NCI-H1048 (cell line): Measurements from ENCODE around the gene LRRC8E.
"Not testable (repeated sequence)": the region's sequence is repeated elsewhere in the genome, so short reads cannot be mapped to it uniquely, and the experiment has no call there.

ENCODE experiments used
- DNase-seq: peaks from one replicate; lab custom pipeline; 2025; lab: John Stamatoyannopoulos, UW

Gene LRRC8E

DNA sequence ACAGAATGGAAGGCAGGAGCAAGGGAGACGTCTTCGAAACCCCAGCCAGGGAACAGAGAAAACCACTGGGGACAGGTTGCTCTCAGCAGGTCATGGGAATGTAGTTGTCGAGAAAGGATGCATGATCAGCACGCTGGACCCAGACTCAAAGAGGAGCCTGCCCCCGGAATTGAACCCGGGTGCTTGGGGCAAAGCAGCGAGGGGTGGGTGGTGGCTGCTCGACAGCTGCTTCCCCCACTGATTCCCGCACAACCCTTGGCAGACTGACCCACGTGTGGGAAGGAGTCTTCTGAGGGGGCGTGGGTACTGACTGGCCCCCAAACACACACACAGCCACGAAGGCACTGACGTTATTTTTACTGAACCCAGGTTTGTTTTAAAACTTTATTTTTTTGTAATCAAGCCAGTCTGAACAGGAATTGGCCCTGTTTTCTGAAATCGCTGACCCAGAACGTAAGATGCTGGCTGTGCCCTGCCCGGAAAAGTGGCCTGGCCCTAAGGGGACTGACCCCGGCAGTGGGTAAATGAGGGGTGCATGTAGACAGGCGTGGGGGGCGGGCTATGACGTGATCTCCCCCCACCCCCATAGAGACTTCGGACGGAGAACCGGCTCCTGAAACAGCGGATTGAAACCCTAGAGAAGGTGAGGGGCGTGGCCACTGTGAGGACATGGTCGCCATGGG is 32.7 kb upstream of the LRRC8E start:
- no peak for DNase-seq

DNA sequence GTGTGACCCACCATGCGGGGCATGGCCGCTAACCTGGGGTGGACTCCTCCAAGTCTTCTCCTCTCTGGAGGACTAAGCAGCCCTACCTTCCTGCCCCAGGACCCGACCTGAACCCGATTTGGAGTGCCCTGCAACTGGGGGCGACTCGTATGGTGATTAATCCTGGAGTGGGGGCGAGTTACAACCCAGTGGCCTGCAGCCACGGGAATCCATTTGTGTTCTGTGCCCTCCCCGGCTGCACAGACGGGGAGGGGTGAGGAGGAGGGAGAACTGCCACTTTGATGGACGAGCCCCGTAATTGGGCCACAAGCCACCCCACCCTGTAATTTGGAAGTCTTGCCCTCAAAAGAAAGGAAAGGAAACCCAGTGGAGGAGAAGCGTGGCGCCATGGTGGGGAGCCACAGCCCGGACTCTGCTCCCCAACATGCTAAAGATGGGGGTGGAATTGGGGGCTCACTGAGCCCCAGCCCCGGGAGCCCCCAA is 32.2 kb upstream of the LRRC8E start:
- DNase-seq: no peak

DNA sequence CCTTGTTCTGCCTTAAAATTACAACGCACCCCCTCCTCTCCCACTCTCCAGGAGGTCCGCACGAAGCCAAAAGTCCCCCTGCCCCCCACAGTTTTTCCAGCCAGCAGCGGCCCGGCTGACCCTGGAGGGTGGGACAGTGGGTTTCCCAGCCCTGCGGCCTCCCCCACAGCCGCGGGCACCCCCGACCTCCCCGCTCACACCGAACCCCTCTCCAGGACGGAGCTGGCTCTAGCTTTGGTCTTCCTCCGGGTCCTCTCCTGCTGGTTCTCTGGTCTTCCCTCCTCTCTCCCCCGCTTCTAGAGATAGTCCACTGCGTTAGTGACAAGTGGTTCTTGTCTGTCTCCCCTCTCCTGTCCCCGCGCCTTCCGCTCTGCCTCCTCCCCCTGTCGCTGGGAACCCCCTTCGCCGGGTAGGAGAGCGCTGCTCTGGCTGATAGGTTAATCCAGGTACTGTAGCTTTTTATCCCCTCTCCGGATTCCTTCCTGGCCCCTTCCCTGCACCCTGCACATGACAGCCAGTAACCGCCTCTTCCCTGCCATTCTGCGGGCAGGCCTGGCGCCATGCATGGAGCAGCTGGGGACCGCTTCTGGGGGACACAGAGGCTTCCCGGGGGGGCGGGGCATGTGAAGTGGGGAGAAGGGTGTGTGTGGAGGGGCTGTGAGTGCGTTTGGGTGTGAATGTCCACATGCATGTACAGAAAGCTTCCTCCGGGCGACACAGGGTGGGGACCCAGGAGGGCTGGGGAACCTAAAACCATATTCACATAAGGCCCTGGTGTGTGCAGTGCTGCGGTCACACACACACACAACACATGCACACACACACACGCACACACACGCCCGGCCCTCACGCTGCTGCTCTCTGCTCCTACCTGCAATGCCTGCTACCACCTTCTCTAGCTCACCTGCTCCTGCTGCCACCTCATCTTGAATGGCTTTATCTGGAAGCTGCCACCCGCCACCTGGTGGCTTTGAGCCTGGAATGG is 31.3 kb upstream of the LRRC8E start:
- no peak for DNase-seq

DNA sequence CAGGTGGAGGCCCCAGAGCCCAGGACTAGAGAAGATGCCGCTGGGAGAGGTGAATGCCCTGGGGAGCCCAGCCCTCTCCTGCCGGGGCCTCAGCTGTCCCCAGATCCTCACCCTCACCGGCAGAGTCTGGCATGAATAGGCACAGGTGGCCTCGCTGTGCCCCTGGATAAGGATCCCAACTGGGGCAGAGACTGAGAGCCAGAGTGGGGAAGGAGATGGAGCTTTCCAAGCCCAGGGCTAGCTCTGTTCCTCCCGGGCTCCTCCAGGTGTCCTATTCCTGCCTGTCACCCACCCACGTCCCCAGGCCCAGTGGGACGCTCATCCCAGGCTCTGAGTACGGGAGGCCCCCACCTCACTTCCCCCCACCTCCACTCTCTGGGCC is 30.6 kb upstream of the LRRC8E start:
- no peak for DNase-seq

DNA sequence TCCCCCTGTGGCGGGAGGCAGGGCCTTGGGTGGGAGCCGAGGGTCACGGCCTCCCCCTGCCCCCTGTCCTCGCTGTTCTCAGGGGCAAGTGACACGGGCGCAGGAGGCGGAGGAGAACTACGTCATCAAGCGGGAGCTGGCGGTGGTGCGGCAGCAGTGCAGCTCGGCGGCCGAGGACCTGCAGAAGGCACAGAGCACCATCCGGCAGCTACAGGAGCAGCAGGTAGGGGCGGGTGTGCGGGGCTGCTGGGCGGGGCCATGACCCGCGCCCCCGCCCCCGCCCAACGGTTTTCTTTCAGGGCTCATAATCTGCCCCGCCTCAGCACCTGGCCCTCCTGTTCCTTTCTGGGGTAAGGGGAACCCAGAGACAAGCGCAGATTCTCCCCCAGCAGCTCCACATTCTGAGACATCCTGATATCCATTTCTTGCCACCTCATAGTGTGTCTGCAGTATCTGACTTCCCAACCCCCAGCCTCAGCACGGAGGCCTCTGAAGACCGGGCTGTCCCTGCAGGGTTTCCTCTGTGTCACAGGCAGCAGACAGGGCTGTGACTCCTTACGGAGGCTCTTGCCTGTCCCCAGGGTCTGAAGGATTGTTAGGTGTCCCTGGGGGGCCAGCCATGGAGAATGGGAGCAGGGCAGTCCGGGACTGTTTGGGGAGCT is 30.1 kb upstream of the LRRC8E start:
- DNase-seq: no peak

DNA sequence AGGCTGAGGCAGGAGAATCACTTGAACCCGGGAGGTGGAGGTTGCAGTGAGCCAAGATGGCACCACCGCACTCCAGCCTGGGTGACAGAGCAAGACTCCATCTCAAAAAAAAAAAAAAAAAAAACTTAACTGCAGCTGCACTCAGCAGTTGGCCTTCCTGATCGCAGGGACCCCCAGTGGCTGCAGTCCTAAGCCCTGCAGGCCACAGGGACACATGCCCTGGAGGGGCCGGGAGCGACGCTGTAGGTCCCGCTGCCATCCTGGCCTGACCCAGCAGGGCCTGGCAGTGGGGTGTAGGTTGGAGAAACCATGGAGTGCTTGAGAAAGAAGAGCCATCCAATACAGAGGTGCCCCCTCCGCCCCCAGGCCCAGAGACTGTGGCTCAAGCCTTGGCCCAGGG is 29.2 kb upstream of the LRRC8E start:
- not testable (repeated sequence) for DNase-seq

DNA sequence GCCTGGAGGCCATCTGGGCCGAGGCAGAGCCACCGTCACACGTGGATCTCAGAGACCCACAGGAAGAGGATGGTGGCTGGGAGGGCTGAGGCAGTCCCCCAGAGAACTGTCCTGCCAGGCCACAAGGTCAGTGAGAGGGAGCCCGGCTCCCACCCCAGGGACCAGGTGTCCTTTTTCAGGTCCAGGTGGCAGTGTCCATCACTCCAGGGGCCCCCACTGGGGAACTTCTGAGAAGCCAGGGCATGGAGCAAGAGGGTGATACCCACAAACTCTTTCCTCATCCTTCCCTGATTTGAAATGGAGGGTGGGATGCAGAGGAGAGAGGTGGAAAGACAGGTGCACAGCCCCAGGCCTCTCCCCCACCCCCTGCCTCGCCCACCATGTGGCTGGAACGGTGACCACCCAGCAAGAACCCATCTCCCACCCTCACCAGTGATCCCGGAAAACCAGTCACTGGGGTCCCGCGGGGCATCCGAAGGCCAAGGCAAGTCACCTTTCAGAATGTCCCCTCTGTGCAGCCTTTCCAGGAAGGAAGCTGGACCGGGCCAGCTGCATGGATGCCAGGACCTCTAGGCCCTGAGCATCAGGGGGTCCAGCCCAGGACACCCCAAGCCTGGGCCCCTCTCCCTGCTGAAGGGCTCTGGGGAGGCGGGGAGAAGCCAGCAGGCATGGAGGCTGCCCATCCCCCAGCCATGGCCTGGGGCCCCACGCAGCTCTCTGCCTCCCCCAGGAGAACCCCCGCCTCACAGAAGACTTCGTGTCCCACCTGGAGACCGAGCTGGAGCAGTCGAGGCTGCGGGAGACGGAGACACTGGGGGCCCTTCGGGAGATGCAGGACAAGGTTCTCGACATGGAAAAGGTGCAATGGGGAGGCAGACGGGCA is 28.2 kb upstream of the LRRC8E start:
- DNase-seq: no peak

DNA sequence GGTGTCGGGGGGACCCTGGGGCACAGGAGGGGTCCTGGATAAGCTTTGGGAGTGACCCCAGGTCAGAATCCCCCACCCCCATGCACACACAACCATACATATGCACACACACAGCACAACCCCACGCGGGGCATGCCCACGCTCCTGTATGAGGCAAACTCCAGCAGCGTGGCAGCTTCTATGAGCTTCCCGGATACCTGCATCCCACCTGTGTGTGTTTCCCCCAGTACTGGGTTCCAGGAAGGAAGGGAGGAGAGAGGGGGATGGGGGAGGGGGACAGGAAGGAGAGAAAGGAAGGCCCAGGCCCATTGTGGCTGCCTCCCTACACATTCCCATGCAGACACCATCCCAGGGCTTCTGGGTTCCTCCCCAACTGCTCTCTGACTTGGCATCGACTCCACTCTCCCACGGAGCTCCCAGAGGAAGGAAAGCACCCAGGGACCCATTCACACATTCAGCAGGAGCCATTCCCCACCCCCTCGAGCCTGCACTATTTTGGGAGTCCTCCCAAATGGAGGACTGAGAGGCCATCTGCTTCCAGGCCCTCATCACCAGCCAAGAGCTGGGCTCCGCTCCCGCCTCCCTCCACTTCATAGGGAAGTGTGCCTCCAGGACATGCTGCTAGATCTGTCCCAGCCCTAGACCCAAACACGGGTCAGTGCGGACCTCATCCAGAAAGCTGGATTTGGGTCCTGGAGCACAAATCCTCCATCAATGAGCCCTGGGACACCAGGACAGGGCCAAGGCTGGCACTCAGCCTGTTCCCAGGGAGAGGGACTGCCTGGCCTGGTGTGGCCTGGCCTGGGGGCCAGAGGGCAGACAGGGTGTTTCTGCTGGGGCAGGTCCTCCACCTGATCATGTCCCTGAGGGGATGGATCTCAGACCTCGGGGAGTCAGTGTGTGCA is 27.3 kb upstream of the LRRC8E start:
- no peak for DNase-seq

DNA sequence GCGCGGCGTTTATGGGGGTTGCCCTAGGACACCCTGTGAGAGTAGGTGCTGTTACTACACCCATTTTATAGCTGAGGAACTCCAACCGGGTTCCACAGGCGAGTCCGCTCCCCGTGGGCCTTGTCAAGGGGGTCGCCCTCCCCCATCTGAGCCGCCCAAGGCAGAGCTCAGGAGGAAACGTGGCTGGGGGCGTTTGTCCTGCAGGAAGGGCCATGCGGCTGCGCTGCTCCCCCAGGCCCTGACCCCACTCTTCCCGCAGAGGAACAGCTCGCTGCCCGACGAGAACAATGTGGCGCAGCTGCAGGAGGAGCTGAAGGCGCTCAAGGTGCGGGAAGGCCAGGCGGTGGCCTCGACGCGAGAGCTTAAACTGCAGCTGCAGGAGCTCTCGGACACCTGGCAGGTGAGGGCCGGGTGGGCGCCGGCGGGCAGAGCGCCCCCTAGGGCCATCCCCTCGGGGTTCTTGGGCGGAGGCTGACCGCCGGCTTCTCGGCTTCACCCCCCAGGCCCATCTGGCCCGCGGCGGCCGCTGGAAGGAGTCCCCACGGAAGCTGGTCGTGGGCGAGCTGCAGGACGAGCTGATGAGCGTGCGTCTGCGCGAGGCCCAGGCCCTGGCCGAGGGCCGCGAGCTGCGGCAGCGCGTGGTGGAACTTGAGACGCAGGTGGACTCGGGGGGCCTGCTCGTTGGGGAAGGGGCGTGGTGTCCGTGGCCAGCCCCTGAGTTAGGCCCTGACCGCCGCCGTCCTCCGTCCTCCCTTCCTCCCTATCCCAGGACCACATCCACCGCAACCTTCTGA is 26.5 kb upstream of the LRRC8E start:
- DNase-seq: no peak

DNA sequence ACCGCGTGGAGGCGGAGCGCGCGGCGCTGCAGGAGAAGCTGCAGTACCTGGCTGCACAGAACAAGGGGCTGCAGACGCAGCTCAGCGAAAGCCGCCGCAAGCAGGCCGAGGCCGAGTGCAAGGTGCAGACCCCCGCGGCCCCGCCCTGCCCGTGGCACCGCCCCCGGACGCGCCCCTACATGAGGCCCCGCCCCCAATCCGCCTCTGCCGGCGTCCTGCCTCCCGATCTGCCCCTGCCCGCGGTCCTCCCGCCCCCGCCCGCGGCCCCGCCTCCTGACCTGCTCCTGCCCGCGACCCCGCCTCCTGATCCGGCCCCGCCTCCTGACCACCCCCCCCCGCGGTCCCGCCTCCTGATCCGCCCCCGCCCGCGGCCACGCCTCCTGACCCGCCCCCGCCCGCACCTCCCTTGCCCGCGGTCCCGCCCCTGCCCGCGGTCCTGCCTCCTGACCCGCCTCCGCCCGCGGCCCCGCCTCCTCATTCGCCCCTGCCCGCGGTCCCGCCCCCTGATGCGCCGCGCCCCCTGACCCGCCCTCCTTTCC is 25.8 kb upstream of the LRRC8E start:
- DNase-seq: peak; percentile 60

DNA sequence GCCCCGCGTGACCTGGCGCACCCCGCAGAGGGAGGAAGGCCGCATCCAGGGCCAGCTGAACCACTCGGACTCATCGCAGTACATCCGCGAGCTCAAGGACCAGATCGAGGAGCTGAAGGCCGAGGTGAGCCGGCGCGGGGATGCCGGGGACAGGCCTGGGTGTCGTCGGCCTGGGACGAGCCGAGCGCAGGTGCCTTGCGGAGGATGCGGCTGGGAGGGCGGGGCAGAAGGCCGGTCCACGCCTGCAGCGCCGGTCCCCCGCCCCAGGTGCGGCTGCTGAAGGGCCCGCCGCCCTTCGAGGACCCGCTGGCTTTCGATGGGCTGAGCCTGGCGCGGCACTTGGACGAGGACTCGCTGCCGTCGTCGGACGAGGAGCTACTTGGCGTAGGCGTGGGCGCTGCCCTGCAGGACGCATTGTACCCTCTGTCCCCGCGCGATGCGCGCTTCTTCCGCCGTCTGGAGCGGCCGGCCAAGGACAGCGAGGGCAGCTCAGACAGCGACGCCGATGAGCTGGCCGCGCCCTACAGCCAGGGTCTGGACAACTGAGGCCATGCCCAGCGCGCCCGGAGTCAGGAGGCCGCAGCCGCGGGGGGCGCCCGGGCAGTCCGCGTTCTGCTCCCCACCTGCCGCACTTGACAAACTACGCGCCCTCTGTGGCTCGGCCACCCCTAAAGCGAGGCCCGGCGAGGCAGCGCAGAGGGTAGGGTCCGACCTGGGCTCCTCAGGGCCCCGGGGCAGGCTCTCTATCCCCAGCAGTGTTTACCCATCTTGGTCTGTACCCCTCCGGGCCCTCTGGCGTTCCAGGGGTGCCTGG is 24.9 kb upstream of the LRRC8E start:
- no peak for DNase-seq

DNA sequence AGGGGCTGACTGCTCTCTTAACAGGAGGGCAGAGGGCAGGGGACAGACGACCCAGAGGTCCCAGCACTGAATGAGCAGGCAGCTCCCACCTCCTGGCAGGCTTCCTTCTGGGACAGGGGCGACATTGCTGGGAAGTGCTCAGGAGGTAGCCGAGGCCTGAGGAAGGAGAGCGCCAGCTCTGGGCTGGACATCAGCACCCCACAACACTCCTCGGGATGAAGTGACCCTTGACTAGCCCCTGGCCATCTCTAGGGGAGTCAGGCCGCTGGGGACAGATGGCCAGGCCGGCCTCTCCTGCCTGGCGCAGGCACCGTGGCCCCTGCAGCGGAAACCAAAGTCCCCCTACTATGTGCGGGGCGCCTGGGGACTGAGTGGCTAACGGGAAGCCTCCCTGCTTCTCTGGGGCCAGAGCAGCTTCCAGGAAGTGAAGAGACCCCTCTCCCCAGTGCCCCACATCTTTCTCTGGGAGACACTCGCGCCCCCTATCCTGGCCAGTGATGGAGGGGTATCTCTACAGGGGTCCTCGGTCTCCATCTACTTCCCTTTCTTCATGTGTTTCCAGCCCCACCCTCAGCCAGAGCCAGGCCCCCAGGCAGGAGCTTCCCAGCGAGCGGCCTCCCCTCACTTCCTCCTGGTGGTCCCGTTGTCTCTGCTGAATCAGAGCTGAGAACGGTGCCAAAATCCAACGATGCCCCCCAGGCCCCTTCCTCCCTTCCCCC is 24.2 kb upstream of the LRRC8E start:
- no peak for DNase-seq

DNA sequence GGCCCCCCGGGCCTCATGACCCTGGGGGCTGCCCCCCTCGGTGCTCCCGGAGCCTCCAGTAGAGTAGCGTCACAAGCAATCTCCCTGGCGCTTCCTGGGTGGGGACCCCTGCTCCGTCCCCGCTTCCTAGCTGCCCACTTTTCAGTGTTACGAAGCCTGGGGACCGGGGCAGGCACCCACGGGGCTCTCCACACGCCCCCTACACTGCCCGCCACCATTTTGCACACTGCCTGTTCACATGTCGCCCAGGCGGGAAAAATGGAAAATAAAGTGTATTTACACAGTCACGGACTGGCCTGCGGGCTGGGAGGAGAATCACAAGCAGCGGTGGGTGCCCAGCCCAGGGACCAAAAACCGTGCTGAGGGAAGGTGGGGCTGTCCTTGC is 23.6 kb upstream of the LRRC8E start:
- no peak for DNase-seq

DNA sequence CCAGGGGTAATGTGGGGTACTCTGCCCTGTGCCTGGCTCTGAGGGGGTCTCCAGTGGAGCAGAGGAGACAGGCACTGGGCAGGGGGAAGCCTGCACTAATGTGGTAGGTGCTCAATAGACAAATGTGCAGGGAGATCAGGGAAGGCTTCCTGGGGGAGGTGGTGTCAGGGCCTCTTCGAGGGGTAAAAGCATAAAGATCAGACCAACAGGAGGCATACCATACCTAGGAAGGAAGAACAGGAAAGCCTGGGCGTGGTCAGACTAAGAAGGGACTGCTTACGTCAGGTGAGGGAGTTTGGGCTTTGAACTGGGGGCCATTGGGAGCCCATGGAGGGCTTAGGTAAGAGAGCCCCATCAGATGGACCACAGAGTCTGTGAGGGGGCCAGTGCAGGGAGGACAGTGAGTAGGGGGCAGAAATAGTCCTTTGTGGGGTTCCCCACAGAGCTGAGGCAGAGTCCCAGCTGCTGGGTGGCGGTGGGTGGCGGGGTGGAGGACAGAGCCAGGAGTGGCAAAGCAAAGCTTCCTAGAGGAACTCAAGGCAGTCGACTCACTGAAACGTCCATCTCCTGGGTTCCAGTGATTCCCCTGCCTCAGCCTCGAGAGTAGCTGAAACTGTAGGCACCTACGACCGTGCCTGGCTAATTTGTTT is 22.9 kb upstream of the LRRC8E start:
- DNase-seq: no peak

DNA sequence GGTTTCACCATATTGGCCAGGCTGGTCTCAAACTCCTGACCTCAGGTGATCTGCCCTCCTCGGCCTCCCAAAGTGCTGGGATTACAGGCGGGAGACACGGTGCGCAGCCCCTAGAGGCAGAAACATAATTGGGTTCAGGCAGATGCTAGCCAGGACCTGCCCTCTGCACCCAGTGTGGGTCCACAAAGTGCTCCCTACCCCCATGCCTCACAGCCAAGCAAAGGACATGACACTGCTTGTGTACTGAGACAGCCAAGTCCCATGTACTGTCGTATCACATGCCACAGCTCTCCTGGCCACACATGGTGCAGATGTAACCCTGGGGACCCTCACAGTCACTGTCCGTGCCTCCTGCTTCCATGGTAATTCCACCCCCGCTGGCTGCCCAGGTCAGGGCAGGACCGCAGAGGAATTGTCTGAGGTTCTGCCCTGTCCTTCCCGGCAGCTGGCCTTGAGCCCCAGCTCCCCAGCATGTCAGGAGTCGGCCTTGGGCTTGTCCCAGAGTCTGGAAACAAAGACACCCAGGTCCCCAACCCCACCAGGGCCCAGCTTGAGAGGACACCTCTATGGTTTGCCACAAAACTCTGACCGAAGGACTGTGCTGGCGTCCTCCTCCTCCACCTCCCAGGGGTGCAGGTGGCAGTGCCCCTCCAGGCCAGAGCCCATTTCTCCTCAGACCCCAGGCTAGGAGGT is 21.8 kb upstream of the LRRC8E start:
- no peak for DNase-seq

DNA sequence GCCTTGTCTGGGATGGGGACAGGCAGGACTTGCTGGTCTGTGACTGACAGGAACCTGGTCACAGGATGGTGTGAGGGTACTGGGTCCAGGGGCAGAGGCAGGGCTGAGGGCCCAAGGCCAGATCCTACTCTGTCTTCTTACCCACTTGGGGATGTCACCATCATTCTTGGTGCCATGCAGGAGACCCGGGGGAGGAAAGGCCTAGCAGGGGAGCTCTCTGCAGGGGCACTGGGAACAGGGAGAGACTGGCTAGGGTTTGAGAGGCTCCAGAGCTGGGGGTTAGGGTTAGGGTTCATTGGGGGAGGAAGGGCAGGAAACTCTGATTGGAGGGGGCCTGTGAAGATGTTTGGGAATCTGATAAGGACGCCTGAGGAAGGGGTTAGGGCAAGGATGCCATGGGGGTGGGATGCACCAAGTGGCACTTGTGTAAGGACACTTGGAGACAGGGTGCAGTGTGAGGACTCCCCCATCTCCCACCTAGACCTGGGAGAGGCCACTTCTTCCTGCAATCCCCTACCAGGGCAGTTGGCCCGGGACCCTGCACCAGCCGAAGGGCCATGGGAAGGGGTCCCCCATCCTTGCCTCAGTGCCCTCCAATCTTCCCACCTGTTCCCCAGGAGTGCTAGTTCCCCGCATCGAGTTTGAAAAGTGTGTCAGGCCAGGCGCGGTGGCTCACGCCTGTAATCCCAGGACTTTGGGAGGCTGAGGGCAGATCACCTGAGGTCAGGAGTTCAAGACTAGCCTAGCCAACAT is 21.0 kb upstream of the LRRC8E start:
- no peak for DNase-seq
